T-helper 9 cell (primary cell): ENCODE results near the gene EMD.
"Not testable (repeated sequence)": the region's sequence is repeated elsewhere in the genome, so short reads cannot be mapped to it uniquely, and the experiment has no call there.

Source experiments
- DNase-seq: peaks from one replicate; pipeline ENCODE4 v3.0.0-alpha.2; 2020

Gene EMD

DNA sequence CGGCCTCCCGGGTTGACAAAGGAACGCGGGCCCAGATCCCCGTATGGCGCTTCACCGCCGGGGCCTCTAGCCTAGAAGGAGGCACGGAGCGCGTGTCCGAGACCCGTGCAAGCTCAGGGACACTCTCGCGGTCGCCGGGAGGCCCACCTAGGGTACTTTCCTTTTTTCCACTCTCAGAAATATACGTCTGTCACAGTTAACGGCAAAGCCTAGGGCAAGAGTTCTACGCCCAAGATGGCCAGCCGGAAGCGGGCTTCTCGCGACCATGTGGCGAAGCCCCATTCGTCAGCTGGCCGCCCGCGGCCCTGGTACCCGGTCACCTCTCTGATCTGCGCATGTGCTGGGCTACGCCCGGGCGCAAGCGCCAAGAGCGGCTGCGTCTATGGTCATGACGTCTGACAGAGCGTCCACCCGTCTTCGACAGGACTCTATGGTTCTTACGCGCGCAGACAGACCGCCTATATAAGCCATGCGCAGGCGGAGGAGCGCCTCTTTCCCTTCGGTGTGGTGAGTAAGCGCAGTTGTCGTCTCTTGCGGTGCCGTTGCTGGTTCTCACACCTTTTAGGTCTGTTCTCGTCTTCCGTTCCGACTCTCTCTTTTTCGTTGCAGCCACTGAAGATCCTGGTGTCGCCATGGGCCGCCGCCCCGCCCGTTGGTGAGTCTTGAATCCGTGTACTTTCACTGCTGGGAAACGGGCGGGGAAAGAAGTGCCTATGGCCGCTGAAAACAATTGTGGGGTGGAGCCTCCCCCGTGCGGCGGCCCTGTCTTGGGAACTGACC is 19.0 kb downstream of the EMD start, which contains the start of gene RPL10:
TSS of gene RPL10 (plus strand) at position 490 of the 780 bp plus-strand sequence. CDS start at position 633, 143 bp downstream.
- DNase-seq = peak; percentile 72

DNA sequence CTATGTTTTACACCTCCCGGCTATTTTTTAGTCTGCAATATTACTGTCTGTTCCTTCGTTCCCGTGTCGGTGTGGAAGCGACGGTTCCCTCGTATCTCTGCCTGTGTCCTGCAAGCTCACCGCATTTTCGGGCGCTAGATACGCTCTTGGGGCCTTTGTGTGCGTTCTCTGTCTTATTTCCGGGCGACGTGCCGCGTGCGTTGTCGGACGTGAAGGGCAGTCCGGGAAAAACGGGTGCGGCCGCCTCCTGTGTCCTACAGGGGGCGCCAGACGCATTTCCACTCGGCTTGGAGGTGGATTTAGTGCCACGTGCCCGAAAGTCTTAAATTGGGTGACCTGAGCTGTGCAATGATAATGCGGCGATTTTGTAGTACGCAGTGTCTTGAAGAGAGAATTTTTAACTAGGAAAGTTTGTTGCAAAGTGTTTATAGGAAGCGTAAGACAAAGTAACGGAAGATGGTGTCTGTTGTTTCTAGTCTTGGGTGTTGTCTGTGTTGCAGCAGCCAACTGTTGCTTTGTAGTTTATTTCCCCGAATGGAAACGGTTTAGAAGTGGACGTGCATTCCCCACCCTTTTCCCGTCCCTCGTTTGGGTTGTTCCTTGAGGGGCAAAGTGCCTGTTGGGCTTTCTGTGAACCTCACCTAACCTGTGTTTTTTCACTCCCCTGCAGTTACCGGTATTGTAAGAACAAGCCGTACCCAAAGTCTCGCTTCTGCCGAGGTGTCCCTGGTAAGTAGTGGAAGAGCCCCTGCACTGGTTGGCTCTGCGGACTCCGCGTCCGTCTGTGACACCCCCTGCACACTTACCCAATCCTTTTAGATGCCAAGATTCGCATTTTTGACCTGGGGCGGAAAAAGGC is 19.8 kb downstream of the EMD start:
- peak; percentile 69 for DNase-seq

DNA sequence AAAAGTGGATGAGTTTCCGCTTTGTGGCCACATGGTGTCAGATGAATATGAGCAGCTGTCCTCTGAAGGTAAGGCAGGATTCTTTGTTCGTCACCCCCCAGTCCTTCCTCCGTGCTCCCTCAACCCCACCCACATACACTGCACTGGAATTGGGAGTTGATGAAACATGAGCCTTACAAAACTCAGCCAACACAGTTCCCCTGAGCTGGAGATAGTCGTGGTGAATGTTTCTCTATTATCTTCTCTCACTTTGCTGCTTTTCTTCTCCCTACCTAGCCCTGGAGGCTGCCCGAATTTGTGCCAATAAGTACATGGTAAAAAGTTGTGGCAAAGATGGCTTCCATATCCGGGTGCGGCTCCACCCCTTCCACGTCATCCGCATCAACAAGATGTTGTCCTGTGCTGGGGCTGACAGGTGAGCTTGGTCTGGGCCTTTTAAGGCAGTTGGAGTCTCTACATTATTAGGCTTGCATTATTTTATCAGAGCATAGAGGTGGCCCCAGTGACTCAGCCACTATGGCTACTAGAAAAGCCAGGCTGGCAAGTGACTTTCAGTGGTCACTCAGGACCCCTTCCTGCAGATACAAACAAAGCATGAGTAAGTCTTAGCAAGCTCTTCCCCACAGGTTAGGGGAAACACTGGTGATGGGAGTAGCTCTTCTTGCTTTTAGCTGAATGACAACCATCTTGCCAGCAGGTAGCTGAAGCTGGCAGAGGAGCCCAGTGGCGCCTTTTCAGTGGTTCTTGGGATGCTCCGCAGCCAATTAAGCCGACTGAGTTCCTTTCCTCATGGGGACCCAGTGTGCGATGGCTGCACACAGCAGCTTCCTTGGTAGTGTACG is 20.7 kb downstream of the EMD start:
- DNase-seq = no peak

DNA sequence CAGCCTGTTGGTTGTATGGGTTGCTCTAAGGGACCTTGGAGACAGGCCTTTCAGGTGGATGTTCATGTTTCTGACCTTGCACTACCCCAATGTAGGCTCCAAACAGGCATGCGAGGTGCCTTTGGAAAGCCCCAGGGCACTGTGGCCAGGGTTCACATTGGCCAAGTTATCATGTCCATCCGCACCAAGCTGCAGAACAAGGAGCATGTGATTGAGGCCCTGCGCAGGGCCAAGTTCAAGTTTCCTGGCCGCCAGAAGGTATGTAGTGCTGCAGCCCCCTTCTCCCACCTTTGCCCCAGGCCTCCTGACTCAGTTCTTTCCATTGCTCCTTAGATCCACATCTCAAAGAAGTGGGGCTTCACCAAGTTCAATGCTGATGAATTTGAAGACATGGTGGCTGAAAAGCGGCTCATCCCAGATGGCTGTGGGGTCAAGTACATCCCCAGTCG is 21.3 kb downstream of the EMD start:
- not testable (repeated sequence) for DNase-seq

DNA sequence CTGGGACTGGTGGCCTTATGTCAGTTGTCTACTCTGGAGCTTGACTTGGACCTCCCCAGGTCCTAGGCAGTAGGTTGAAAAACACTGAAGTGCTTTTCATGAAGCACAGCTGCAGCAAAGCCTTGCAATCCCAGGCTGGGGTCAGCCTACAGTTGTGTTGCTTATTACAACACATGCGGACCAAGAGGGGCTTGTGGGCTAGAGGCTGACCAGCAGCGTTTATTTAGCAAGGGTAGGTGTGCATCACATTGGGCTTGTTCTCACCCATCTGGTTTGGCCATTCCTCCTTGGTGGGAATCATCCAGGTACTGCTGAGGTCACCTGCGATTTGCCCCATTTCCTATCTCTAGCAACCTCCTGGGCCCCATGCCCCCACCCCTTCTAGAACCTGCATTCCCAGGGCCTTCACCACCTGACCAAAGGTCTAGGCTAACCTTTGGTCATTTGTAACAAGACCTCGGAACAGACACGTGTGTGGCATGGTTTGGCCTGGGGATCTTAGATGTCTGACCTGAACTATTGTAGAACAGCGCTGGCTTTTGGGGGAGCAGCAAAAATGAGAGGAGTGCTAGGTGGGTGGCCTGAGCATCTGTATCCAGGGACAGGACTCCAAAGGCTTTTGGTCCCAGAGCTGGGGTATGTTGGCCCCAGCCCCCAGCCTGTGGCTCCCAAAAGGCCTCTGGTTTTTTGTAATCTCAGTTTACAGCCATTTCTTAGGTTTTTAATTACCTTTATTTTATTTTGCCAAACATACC is 22.1 kb downstream of the EMD start:
- no peak for DNase-seq

DNA sequence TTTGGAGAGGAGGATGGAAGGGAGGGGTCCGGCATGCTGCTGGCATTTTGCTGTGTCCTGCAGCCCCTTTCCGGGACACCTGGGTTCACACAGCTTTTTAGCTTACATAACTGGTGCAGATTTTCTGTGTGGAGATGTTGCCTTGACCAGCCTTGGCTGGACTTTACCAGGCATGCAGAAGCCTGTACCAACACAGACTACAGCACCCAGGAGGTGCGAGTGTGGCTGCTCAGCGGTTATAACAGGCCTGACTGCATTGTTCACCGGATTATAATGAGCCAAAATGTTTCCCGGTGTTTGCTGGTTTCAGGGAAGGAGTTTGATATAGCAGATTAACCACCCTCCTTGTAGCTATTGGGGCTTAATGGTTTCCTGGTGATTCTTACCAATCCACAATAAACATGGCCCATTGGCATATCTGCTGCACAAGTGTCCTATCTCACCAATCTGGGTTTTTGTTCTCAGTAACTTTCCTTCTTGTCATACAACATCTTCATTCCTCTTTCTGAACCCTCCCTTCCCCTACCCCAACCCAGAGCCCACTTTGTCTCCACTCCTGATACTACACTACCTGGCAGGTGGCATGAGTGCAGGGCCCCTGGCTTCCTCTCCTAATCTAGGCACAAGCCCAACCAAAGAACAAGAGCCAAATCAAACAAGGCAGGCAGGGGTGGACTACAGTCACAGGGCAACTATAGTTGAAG is 23.0 kb downstream of the EMD start:
- no peak for DNase-seq

DNA sequence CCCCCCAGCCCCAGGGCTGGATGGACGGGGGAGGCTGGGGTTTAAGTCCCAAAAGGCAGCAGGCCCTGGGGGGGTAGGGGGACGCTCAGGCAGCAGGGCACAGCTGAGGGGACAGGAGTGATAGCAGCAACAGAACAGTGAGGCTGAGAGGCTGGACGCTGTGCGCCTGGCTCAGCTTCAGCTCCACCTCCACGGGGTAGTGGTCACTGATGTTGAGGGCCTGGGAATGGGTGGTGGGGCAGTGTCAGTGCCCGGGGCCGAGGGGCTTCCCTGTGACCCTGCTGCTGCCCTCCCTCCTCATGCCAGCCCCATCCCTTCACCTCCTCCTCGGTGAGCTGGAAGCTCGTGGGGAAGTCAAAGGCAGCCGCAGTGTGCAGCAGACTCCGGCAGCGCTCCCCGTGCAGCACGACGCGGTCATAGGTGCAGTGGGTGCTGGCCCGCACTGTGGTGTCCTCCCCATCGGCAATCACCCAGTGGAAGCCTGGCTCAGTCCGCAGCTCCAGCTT is 23.6 kb downstream of the EMD start:
- DNase-seq = no peak

DNA sequence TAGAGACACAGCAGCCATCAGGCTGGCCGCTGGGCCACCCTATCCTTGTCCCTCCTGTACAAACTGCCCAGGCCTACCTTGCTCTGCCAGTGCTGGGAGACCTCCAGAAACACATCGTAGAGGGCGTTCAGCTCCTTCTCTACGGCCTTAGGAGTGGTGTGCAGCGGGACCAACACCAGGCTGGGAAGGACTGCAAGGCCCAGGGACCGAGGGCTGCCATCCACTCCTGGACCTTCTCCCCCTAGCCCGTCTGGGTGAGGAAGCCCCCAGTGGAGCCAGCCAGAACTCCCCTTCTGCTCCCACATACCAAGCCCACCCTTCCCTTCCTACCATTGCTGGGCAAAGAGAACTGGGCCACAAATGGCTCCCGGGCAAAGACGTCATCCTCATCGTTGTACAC is 24.1 kb downstream of the EMD start:
- no peak for DNase-seq

DNA sequence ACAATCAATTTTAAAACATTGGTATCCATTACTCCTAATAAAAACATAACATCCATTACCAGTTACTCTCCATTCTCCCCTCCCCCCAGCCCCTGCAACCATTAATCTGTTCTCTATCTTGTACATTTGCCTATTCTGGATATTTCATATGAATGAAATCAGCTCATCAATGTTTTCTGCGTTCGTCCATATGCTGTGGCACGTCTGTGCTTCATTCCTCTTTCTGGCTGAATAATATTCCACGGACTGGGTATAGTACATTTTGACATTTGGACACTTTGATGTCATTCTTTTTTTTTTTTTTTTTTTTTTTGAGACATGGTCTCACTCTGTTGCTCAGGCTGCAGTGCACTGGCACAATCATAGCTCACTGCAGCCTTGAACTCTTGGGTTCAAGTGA is 24.8 kb downstream of the EMD start:
- DNase-seq = no peak

DNA sequence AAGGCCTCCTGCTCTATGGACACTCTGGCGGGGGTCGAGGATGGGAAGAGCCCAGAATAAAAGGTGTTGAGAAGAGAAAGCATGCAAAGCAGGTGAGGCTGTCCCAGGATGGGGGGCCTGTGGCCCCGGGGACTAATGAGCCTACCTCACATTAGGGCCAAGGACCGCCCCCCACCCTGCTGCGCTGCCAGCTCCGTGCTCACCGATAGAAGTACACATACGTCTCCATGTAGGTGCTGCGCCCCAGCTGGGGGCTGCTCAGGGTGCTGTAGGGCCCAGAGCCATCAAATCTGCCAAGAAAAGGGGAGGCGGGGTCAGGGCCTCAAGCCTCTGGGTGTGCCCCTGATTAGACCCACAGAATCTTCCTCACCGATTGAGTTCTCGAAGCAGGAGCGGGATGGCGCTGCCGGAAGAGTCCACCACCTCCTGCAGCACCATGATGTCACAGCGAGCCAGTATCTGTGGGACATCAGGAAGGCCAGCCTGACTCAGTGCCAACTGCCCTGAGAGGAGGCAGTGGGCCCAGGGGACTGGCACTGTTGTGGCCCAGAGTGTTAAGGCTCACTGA is 25.6 kb downstream of the EMD start:
- no peak for DNase-seq

DNA sequence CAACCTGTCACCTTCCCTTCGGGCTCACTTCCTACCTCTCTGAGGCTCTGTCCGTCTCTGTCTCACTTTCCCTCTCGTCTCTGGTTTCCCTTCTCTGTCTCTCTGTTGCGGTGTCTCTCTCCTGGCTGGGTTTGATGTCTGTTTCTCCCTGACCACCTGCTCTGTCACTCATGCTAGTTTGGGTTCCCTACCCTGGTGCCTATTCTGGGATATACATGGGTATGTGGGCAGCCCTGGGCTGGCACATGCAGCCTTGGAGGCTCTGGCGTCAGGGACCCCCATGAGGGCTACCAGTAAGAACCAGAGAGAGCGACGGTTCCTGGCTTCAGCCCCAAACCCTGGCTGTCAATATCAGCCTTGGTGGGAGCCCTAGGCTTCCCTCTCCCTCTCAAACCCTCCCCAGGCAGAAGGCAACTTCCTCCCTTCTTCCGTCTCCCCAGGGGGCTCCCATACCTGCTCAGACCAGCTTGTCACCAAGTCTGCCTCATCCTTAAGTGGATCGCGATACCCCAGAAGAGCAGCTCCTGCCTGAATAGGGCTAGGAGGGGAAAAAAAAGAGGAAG is 29.6 kb downstream of the EMD start:
- no peak for DNase-seq

DNA sequence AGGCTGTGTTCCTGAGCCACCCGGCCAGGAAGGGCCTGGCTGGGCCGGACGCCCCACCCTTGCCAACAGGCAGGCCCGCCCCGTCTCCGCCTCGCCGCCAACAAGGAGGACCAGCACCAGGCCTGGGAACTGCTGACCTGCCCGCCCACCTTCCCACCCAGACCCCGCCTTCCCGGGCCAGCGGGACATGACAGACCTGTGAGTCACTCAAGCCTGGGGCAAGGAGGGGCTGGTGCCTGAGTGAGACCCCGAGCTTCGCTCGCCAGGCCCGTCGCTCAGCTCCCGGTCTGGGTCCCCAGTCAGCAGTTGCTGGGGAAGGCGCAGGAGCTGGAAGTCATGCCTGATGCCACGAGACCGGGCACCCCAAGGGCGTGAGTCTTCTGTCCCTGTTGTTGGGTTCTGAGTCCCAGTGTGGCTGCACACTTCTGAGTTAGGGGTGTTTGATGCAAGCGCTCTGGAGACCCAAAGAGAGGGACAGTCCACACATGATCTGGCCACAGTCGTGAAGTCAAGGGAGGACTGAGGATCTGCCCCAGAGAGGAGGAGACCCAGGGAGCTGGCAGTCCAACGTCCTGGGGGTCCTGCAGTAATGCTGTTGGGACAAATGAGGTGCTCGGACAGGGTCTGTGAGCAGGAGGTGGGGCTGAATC is 30.3 kb downstream of the EMD start, which contains the start of gene DNASE1L1:
TSS of gene DNASE1L1 (minus strand) at position 33 of the 650 bp plus-strand sequence. CDS start 3,686 bp downstream, outside the sequence.
- DNase-seq = no peak

DNA sequence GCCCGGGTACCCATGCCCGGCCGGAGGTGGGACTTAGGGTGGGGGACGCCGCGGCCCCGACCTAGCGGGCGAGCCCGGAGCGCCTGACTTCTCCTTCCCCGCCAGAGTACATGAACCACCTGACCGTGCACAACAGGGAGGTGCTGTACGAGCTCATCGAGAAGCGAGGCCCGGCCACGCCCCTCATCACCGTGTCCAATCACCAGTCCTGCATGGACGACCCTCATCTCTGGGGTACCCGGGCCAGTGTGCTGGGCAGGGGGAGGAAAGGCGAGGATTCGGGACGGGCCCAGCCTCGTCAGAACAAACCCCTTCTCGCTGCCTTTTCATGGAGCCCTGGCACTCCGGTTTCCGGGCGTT is 32.9 kb downstream of the EMD start:
- peak; percentile 21 for DNase-seq

DNA sequence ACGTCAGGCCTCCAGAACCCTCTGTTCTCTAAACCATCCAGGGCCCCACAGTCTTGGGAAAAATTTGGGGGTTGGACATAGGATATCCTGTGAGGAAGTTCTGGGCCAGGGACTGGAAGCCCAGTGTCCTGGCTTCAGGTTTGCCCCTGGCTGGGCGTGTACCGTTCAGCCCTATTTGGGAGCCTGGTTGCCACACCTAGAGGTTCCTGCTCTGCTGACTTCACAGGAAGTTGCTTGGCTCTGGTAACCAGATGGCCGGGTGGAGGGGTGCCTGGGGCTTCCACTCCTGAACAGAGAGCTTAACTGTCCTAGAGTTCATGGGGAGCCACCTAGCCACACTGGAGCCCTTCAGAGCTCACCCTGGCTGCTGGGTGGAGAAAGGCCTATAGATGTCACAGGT is 33.4 kb downstream of the EMD start:
- no peak for DNase-seq

DNA sequence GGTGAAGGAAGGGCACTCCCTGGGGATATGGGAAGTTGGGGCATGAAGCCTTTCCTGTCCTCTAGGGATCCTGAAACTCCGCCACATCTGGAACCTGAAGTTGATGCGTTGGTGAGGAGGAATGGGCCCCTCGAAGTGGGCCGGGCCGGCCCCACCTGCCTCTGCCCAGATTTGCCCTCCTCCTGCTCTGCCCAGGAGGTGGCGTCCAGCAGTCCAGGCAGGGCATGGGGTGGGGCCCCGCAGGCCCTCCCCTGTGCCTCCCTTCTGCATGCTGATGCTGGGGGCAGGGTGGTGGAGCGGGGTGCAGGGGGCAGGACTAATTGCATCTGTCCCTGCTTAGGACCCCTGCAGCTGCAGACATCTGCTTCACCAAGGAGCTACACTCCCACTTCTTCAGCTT is 34.0 kb downstream of the EMD start:
- DNase-seq = no peak

DNA sequence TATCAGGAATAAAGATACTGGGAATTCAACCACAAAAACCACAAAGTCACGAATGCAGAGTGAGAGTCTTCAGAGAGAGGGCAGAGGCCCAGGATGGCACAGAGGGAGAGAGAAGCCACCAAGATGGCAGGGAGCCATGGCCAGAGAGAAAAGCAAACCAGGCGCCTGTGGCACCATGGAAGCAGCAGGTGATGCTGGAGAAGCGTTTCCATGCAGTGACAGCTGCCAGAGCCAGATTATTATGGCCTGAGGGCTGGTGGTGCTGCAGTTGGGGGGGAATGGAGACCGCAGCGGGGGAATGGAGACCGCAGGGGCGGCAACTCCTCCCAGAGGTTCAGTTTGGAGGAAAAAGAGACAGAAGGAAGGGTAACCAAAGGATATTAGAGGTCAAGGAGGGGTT is 38.1 kb downstream of the EMD start:
- no peak for DNase-seq

DNA sequence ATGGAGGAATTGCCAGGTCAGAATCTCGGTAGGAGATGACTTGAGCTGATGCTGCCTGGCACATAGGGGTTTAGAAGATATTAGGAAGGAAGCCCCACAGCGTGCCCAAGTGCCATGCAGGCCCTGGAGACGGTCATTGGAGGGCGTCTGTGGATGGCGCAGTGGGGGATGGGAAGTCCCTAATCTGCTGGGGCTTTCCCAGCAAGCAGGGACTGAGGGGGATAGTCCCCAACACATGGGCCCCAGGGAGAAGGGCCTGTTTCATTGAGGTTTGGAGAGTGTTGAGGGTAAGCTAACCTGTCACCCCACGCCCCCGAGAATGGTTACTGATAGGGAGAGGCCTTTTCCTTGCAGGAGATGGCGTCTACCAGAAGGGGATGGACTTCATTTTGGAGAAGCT is 40.1 kb downstream of the EMD start:
- DNase-seq = no peak

DNA sequence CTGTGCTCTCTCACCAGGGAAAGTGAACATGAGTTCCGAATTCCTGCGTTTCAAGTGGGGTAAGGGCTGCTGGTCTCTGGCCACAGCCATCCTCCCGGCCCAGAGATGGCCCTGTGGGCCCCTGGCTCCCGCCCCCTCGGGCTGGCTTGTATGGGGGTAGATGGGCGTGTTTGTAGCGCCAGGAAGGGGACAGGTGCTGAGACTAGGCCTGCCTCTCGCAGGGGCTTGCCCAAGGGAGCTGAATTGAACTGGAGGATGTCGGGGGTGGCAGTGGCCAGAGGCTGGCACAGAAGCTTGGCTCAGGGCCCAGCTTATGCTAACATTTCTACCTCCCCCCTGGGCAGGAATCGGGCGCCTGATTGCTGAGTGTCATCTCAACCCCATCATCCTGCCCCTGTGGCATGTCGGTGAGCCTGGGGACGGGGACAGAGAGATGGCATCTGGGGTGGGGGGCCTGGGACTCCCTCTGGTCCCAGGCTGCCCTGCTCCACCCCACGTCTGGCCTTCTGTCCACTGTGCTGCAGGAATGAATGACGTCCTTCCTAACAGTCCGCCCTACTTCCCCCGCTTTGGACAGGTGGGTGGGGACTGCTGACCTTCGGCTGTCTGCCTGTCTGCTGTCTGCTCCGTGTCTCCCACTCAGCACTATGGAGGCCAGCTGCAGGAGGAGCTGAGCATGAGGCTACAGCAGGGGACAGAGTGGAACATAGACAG is 40.8 kb downstream of the EMD start:
- no peak for DNase-seq

DNA sequence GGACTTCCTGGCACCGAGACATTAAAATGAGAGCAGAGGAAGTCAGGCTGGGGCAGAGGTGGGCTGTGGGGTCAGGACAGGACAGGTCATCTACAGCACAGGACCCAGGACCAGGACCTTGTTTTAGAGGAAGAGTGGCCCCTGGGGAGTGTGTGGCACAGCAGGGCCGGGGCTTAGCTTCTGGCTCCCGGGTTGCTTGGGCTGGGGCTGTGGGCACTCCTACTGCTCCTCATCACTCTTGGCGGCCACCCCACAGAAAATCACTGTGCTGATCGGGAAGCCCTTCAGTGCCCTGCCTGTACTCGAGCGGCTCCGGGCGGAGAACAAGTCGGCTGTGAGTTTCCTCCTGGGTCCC is 41.3 kb downstream of the EMD start:
- no peak for DNase-seq
